BJ (cell line): ENCODE results near the gene HLA-B. TPM values are rescaled to one million over a fixed set of nuclear protein-coding genes. Genes with fewer than 3 reads are reported as not detected.

Experiments
- CTCF ChIA-PET: fragments of 350-600 bp; formaldehyde crosslinking; extraction: SDS; loops from one replicate; lab custom pipeline; 2021; ENCODE audit warnings: antibody characterized with exemption, inconsistent platforms; lab: Yijun Ruan, JAX
- POLR2A ChIA-PET: fragments of 300-600 bp; sonication (Branson Sonifier 250); formaldehyde crosslinking; extraction: SDS; loops from one replicate; lab custom pipeline; 2021; ENCODE audit warnings: antibody characterized with exemption; lab: Charles Lee
- DNase-seq: peaks from one replicate; pipeline ENCODE4 v3.0.0-alpha.2; 2011; ENCODE audit warnings: low read depth
- H3K27me3 ChIP-seq: 2 replicates; pipeline ENCODE4 v1.6.0; 2011; ENCODE audit warnings: low read length; ENCODE audit not compliant: control insufficient read depth, insufficient read depth
- H3K36me3 ChIP-seq: 2 replicates; pipeline ENCODE4 v1.5.1; 2011; ENCODE audit warnings: low read length; ENCODE audit not compliant: control insufficient read depth, insufficient read depth
- H3K4me3 ChIP-seq: 2 replicates; pipeline ENCODE4 v1.5.1; 2011; ENCODE audit warnings: low read depth, mild to moderate bottlenecking, control low read depth, low read length
- polyA plus RNA-seq: library from polyadenylated mRNA; depleted of rRNA; stranded (reverse); fragments of >200 nt; gene quantifications from 2 replicates; pipeline ENCODE4 v1.2.3, GENCODE V29; 2011
- TF ChIP-seq, protein P1 (sequence below): IDR thresholded peaks from 2 replicates; pipeline ENCODE4 v1.5.1; 2011; ENCODE audit warnings: low read depth, mild to moderate bottlenecking, control low read depth, inconsistent platforms, low read length, moderate library complexity; ENCODE audit not compliant: insufficient read depth

HLA-B gene
- polyA plus RNA-seq, 1 experiment, result 1,777 TPM

DNA sequence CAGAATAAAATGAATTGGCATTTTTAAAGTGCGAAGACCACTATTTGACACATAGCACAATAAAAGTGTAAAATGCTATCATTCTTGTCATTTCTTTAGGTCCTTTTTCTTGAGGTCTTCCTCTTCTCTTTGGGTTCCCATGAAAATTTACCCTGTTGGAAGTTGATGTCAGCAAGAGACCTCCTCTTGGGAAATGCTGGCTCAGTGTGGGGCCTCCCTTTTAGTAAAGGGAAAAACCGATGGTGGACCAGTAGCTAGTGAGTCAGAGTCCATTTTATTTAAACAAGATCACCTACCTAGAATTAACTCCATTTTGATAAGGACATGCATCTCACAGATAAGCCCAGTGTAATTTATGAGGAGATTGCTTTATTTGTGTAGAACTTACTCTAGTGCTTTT, 47.3 kb downstream of the HLA-B start:
- peaks cover 25% of the 10 kb centered on the region for H3K27me3 ChIP-seq
- no peak for DNase-seq
- no peak overlapping the region for H3K4me3 ChIP-seq
- TF ChIP-seq, protein P1, sequence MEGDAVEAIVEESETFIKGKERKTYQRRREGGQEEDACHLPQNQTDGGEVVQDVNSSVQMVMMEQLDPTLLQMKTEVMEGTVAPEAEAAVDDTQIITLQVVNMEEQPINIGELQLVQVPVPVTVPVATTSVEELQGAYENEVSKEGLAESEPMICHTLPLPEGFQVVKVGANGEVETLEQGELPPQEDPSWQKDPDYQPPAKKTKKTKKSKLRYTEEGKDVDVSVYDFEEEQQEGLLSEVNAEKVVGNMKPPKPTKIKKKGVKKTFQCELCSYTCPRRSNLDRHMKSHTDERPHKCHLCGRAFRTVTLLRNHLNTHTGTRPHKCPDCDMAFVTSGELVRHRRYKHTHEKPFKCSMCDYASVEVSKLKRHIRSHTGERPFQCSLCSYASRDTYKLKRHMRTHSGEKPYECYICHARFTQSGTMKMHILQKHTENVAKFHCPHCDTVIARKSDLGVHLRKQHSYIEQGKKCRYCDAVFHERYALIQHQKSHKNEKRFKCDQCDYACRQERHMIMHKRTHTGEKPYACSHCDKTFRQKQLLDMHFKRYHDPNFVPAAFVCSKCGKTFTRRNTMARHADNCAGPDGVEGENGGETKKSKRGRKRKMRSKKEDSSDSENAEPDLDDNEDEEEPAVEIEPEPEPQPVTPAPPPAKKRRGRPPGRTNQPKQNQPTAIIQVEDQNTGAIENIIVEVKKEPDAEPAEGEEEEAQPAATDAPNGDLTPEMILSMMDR, result no peak
- POLR2A ChIA-PET, result no interaction called here
- H3K36me3 ChIP-seq, result no peaks in the 10 kb centered on the region
- CTCF ChIA-PET, result no interaction called here

- Histone ChIP-seq H3K27me3 (peaks cover 25% of the 10 kb centered on the region), H3K4me3 (no peak overlapping the region), H3K36me3 (no peaks in the 10 kb centered on the region)
- POLR2A ChIA-PET, result no interaction called here
- TF ChIP-seq, protein P1, result no peak
- CTCF ChIA-PET, result no interaction called here
- no peak for DNase-seq
Observed at GRCh38 chr6:31308845-31309175, 48.2 kb downstream of the HLA-B start.

GRCh38 chr6:31308050-31308844, 48.7 kb downstream of the HLA-B start:
- Histone ChIP-seq H3K27me3 (peaks cover 25% of the 10 kb centered on the region), H3K4me3 (no peak overlapping the region), H3K36me3 (no peaks in the 10 kb centered on the region)
- CTCF ChIA-PET, result no interaction called here
- POLR2A ChIA-PET, result no interaction called here
- DNase-seq, result no peak
- TF ChIP-seq, protein P1, result no peak

GRCh38 chr6:31307669-31308049, 49.3 kb downstream of the HLA-B start:
- ChIA-PET CTCF (no interaction called here), POLR2A (no interaction called here)
- TF ChIP-seq, protein P1, result no peak
- Histone ChIP-seq H3K27me3 (peaks cover 22% of the 10 kb centered on the region), H3K36me3 (no peaks in the 10 kb centered on the region), H3K4me3 (no peak overlapping the region)
- no peak for DNase-seq

DNA sequence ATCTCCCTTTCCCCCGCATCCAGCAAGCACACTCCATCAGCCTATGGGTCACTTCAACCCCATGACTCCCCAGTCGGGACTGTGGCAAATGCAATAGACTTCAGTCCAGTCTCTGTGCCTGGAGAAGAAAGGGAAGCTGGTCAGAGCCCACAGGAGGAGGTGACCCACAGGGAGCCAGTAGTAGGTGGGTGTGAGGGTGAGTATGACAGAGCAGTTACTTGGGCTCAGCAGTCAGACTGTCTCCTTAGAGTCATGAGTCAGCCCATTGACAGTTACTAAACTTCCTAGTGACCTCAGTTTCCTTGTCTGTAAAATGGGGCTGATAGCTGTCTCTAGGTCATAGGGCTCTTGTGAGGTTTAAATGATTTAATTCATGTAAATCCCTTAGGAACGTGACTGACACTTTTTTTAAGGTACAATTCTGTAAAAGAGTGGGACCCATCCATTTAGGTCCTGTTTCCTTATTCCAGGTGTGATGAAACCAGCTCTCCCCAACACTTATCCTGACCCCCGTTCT, 51.2 kb downstream of the HLA-B start:
- peaks cover 25% of the 10 kb centered on the region for H3K27me3 ChIP-seq
- ChIA-PET CTCF (no interaction called here), POLR2A (no interaction called here)
- TF ChIP-seq, protein P1, result no peak
- no peaks in the 10 kb centered on the region for H3K36me3 ChIP-seq
- H3K4me3 ChIP-seq, result no peak overlapping the region
- DNase-seq, result no peak
